Measurements from ENCODE around the gene EPHA2.

- no peak for TF ChIP-seq ZNF565 (CRISPR knock-in tag; conservative IDR thresholded peaks at IDR 0.05; ENCODE audit: low read depth)
- TF ChIP-seq POU6F1 (CRISPR knock-in tag; IDR thresholded peaks at IDR 0.05; ENCODE audit: borderline replicate concordance, low read depth) = no peak
- no peak for TF ChIP-seq TSHZ2 (CRISPR knock-in tag; IDR thresholded peaks at IDR 0.05)
- TF ChIP-seq ZNF8 (CRISPR knock-in tag; IDR thresholded peaks at IDR 0.05) = no peak
- no peak for TF ChIP-seq ZFP3 (CRISPR knock-in tag; IDR thresholded peaks at IDR 0.05)
These were observed 35.4 kb upstream of the EPHA2 start for GRCh38 chr1:16191309-16191708.

Measured in SK-N-SH treated with all-trans-retinoic acid at 6 μM for 48 hours (cell line).